ENCODE data around the gene FGD5. TPM values are rescaled to one million over a fixed set of nuclear protein-coding genes. Genes with fewer than 3 reads are reported as not detected.

Gene FGD5
- polyA plus RNA-seq, 3 donors: 0.03 TPM; not detected in 2

DNA sequence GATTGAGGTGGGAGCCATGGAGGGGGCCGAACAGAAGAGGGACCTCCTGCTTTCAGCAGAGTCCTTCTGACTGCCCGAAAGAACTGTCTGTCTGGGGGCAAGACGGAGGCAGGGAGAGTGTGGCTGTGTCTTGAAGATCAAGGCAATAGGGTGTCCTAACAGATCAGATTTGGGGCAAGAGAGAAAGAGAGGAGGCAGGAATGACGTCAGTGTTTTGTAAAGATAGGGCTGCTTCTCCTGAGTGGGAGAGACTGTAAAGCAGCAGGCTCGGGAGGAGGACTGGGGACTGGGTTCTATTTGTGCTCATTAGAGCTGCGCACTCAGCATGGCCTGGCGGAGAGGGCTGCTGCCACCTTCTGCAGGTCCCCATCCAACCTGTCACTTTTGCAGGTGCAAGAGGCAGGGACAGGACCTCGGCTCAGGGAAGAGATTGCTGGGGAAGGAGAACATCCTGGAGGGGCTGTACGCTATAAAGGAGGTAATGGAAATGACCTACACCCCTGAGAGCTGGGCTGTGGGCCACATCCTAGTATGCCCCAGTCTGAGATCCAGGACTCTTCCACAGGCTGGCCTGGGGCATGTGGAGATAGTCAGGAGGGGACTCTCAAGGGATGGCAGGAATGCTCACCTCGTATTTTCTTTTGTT lies 29.0 kb upstream of the FGD5 start:
- Histone ChIP-seq H3K9ac (ENCODE audit: insufficient read depth, low read length, poor library complexity, severe bottlenecking) (no peak overlapping the region), H3K36me3 (replicated peaks in 1 of 2; ENCODE audit: control insufficient read depth in 1 of 2, insufficient read depth in 2 of 2, low read length in 2 of 2) (no peaks in the 10 kb centered on the region), H3K9me3 (replicated peaks in 1 of 2; ENCODE audit: control insufficient read depth in 1 of 2, insufficient read depth in 1 of 2, low read length in 2 of 2) (no peaks in the 10 kb centered on the region), H2AFZ (ENCODE audit: insufficient read depth, low read depth, low read length, poor library complexity, severe bottlenecking) (no peak overlapping the region), H3K79me2 (ENCODE audit: insufficient read depth, low read length) (no peaks in the 10 kb centered on the region), H4K20me1 (ENCODE audit: insufficient read depth, low read length) (no peaks in the 10 kb centered on the region), H3K4me2 (replicated peaks; ENCODE audit: extremely low read depth, low read length, poor library complexity, severe bottlenecking) (no peak overlapping the region), H3K27me3 (ENCODE audit: control insufficient read depth in 2 of 2, insufficient read depth in 2 of 2, low read length in 2 of 2) (peaks cover 0 to 2% of the 10 kb centered on the region in 2 donors), H3K4me1 (ENCODE audit: control insufficient read depth in 1 of 2, insufficient read depth in 2 of 2, low read length in 2 of 2) (no peaks in the 10 kb centered on the region), H3K4me3 (replicated peaks in 1 of 3; ENCODE audit: low read depth in 2 of 3, low read length in 3 of 3) (no peak overlapping the region), H3K27ac (ENCODE audit: low read depth in 1 of 2, low read length in 2 of 2) (no peak overlapping the region)
- DNase-seq: no peak
- Mint-ChIP-seq H3K36me3 (no peaks in the 10 kb centered on the region), H3K9me3 (peaks cover 0 to 3% (median 0%) of the 10 kb centered on the region in 7 donors), H3K4me3 (no peak overlapping the region), H3K27ac (no peak overlapping the region), H3K27me3 (ENCODE audit: low read depth in 3 of 3) (peaks cover 2 to 12% (median 8%) of the 10 kb centered on the region in 3 donors), H3K4me1 (peaks cover 2% of the 10 kb centered on the region)
- WGBS (ENCODE audit: insufficient coverage): 77% methylated on average over 10 of the region's 10 CpGs
- intact Hi-C loops (cut with micrococcal nuclease): loop anchor here (2.0 to 10.0 kb wide), 2 partner anchors 131 to 135 kb away; no protein-coding TSS in a partner anchor
- TF ChIP-seq CTCF (IDR thresholded peaks at IDR 0.05): no peak

GRCh38 chr3:14791343-14791945 lies 27.3 kb upstream of the FGD5 start:
- no peaks in the 10 kb centered on the region for H3K79me2 ChIP-seq (ENCODE audit: insufficient read depth, low read length)
- no peak overlapping the region for H3K9ac ChIP-seq (ENCODE audit: insufficient read depth, low read length, poor library complexity, severe bottlenecking)
- Mint-ChIP-seq H3K4me1 (peaks cover 2% of the 10 kb centered on the region), H3K4me3 (no peak overlapping the region), H3K9me3 (peaks cover 0 to 2% (median 0%) of the 10 kb centered on the region in 7 donors), H3K36me3 (no peaks in the 10 kb centered on the region), H3K27ac (peak overlapping the region in 1 of 7 donors; percentile 50), H3K27me3 (ENCODE audit: low read depth in 3 of 3) (peaks cover 2 to 12% (median 4%) of the 10 kb centered on the region in 3 donors)
- DNase-seq: peak in 1 of 3 donors; percentile 19
- no peak overlapping the region for H3K27ac ChIP-seq (ENCODE audit: low read depth in 1 of 2, low read length in 2 of 2)
- WGBS (ENCODE audit: insufficient coverage): 32% methylated on average over 12 of the region's 15 CpGs
- no peaks in the 10 kb centered on the region for H3K36me3 ChIP-seq (replicated peaks in 1 of 2; ENCODE audit: control insufficient read depth in 1 of 2, insufficient read depth in 2 of 2, low read length in 2 of 2)
- peaks cover 0 to 2% of the 10 kb centered on the region in 2 donors for H3K27me3 ChIP-seq (ENCODE audit: control insufficient read depth in 2 of 2, insufficient read depth in 2 of 2, low read length in 2 of 2)
- H4K20me1 ChIP-seq (ENCODE audit: insufficient read depth, low read length): no peaks in the 10 kb centered on the region
- no peaks in the 10 kb centered on the region for H3K4me1 ChIP-seq (ENCODE audit: control insufficient read depth in 1 of 2, insufficient read depth in 2 of 2, low read length in 2 of 2)
- intact Hi-C loops (cut with micrococcal nuclease): loop anchor here (2.0 to 10.0 kb wide), 2 partner anchors 129 to 133 kb away; no protein-coding TSS in a partner anchor
- no peak overlapping the region for H2AFZ ChIP-seq (ENCODE audit: insufficient read depth, low read depth, low read length, poor library complexity, severe bottlenecking)
- no peaks in the 10 kb centered on the region for H3K9me3 ChIP-seq (replicated peaks in 1 of 2; ENCODE audit: control insufficient read depth in 1 of 2, insufficient read depth in 1 of 2, low read length in 2 of 2)
- H3K4me3 ChIP-seq (replicated peaks in 1 of 3; ENCODE audit: low read depth in 2 of 3, low read length in 3 of 3): no peak overlapping the region
- TF ChIP-seq CTCF (IDR thresholded peaks at IDR 0.05): peak; percentile 45
- no peak overlapping the region for H3K4me2 ChIP-seq (replicated peaks; ENCODE audit: extremely low read depth, low read length, poor library complexity, severe bottlenecking)
